Endothelial cell of umbilical vein (primary cell): ENCODE measurements around the gene ATP6V1F. TPM values are rescaled to one million over a fixed set of nuclear protein-coding genes. Genes with fewer than 3 reads are reported as not detected.

Experiments
- BruUV-seq: library from RNA; stranded (reverse); fragments of 400-500 nt; replicated peaks from 2 replicates; lab custom pipeline; 2021; lab: Mats Ljungman, UMichigan
- CTCF ChIA-PET: fragments of 300-600, 350-600 bp; sonication (Branson Sonifier 250); formaldehyde crosslinking; loops from one replicate; lab custom pipeline; 2021; ENCODE audit warnings: antibody characterized with exemption, inconsistent platforms; lab: Charles Lee
- POLR2A ChIA-PET: fragments of 300-600, 350-600 bp; sonication (Branson Sonifier 250); formaldehyde crosslinking; loops from one replicate; lab custom pipeline; 2021; ENCODE audit warnings: antibody characterized with exemption, inconsistent platforms; lab: Charles Lee
- DNase-seq: peaks from one replicate; pipeline ENCODE4 v3.0.0-alpha.2; 2011; ENCODE audit warnings: low read depth, low spot score
- FAIRE-seq: peaks from 2 replicates; lab custom pipeline; 2011; peaks lifted over from hg19 to GRCh38; lab: Jason Lieb, UNC
- H2AFZ ChIP-seq: 2 replicates; pipeline ENCODE4 v1.6.0; 2012; ENCODE audit warnings: low read depth, low read length, control low read depth, inconsistent platforms
- H3K27ac ChIP-seq: 2 replicates; pipeline ENCODE4 v1.5.1; 2011; ENCODE audit warnings: low read depth, mild to moderate bottlenecking, control low read depth, low read length, moderate library complexity; ENCODE audit not compliant: insufficient read depth
- H3K27me3 ChIP-seq, 2 experiments: 2 replicates each; pipeline versions ENCODE4 v1.6.0 to v1.6.1; 2011; ENCODE audit warnings: low read length in 2 of 2, mixed read lengths in 1 of 2; ENCODE audit not compliant: control insufficient read depth in 2 of 2, insufficient read depth in 2 of 2
- H3K36me3 ChIP-seq, 2 experiments: 2 replicates in 1 of 2; 3 replicates in 1 of 2; pipeline ENCODE4 v1.5.1; 2011; ENCODE audit warnings: low read length in 2 of 2, mild to moderate bottlenecking in 1 of 2, moderate library complexity in 1 of 2; ENCODE audit not compliant: control insufficient read depth in 2 of 2, insufficient read depth in 2 of 2; ENCODE audit errors: extremely low read depth in 1 of 2
- H3K4me1 ChIP-seq: 3 replicates; pipeline ENCODE4 v1.5.1; 2011; ENCODE audit warnings: mild to moderate bottlenecking, low read length; ENCODE audit not compliant: control insufficient read depth, insufficient read depth; ENCODE audit errors: extremely low read depth
- H3K4me2 ChIP-seq: 2 replicates; pipeline ENCODE4 v1.6.1; 2011; ENCODE audit warnings: low read length, control low read depth, mixed read lengths; ENCODE audit not compliant: insufficient read depth
- H3K4me3 ChIP-seq, 3 experiments: fragments of 200-600 bp in 1 of 3; sonication (generic), shearing (Covaris generic) in 1 of 3; replicated peaks in 1 of 3; 2 replicates each; pipeline ENCODE4 v1.5.1; 2011 to 2016; ENCODE audit warnings: control low read depth in 3 of 3, low read length in 3 of 3, mild to moderate bottlenecking in 2 of 3, inconsistent platforms in 1 of 3, low read depth in 1 of 3, moderate library complexity in 1 of 3; ENCODE audit not compliant: insufficient read depth in 1 of 3
- H3K79me2 ChIP-seq: 2 replicates; pipeline ENCODE4 v1.6.0; 2012; ENCODE audit warnings: low read length, inconsistent platforms; ENCODE audit not compliant: control insufficient read depth, insufficient read depth
- H3K9ac ChIP-seq: replicated peaks from 2 replicates; pipeline ENCODE3; 2011; ENCODE audit warnings: low read length, control low read depth; ENCODE audit not compliant: insufficient read depth; ENCODE audit errors: extremely low read depth
- H3K9me1 ChIP-seq: replicated peaks from 3 replicates; pipeline ENCODE4 v1.6.0; 2011; ENCODE audit warnings: mild to moderate bottlenecking, low read length; ENCODE audit not compliant: control insufficient read depth, insufficient read depth; ENCODE audit errors: extremely low read depth
- H3K9me3 ChIP-seq: replicated peaks from 2 replicates; pipeline ENCODE4 v1.5.1; 2012; ENCODE audit warnings: low read length, inconsistent platforms; ENCODE audit not compliant: control insufficient read depth, insufficient read depth
- H4K20me1 ChIP-seq: replicated peaks from 2 replicates; pipeline ENCODE3; 2011; ENCODE audit warnings: mild to moderate bottlenecking, low read length; ENCODE audit not compliant: control insufficient read depth, insufficient read depth; ENCODE audit errors: extremely low read depth
- CTCF ChIP-seq, 2 donors: IDR thresholded peaks; 1 replicate in 1 of 2; 2 replicates in 1 of 2; pipeline ENCODE4 v1.5.1; 2011; ENCODE audit warnings: low read length in 2 of 2, mild to moderate bottlenecking in 2 of 2, moderate library complexity in 2 of 2, control low read depth in 1 of 2, inconsistent platforms in 1 of 2, low read depth in 1 of 2; ENCODE audit not compliant: insufficient read depth in 1 of 2; ENCODE audit errors: extremely low read depth in 1 of 2
- EZH2 ChIP-seq: IDR thresholded peaks from 2 replicates; pipeline ENCODE4 v1.6.1; 2012; ENCODE audit warnings: borderline replicate concordance, low read depth, mild to moderate bottlenecking, moderate library complexity, low read length, inconsistent platforms; ENCODE audit not compliant: severe bottlenecking
- FOS ChIP-seq: IDR thresholded peaks from 2 replicates; pipeline ENCODE4 v1.6.1; 2011; ENCODE audit warnings: mild to moderate bottlenecking, low read length, moderate library complexity, borderline replicate concordance; ENCODE audit not compliant: insufficient read depth
- GATA2 ChIP-seq: IDR thresholded peaks from 2 replicates; pipeline ENCODE4 v1.7.0; 2011; ENCODE audit warnings: low read depth, mild to moderate bottlenecking, moderate library complexity, mixed read lengths, low read length; ENCODE audit not compliant: insufficient read length, insufficient read depth
- JUN ChIP-seq: IDR thresholded peaks from 2 replicates; pipeline ENCODE4 v1.6.1; 2011; ENCODE audit warnings: borderline replicate concordance, low read depth; ENCODE audit not compliant: insufficient read length, insufficient read depth
- MAX ChIP-seq: IDR thresholded peaks from 2 replicates; pipeline ENCODE4 v1.6.1; 2011; ENCODE audit not compliant: insufficient read depth, insufficient read length
- MYC ChIP-seq: IDR thresholded peaks from one replicate; pipeline ENCODE4 v1.6.1; 2011; ENCODE audit warnings: mild to moderate bottlenecking, low read depth, low read length
- POLR2A ChIP-seq: IDR thresholded peaks from 2 replicates; pipeline ENCODE4 v1.6.1; 2012; ENCODE audit warnings: low read depth, mild to moderate bottlenecking, control low read depth, low read length
- POLR2AphosphoS5 ChIP-seq: IDR thresholded peaks from 2 replicates; pipeline ENCODE4 v1.6.1; 2012; ENCODE audit warnings: low read depth, mild to moderate bottlenecking, control low read depth, low read length, moderate library complexity; ENCODE audit not compliant: insufficient read depth
- dilution Hi-C: fragments of 300-500 bp; cut with MboI; formaldehyde crosslinking; loops from one replicate; pipeline ENCODE4 v1.15.0; 2019; ENCODE audit warnings: low sequenced_read_pairs; ENCODE audit not compliant: extremely low pct_ligation_motif_present
- intact Hi-C: fragments of 100-400 bp; cut with micrococcal nuclease; formaldehyde crosslinking; loops from one replicate; pipeline ENCODE4 v1.10.0; 2022
- polyA plus RNA-seq, 4 experiments: library from polyadenylated mRNA; depleted of rRNA in 3 of 4; stranded (reverse) in 3 of 4; unstranded in 1 of 4; fragments of >200 nt; gene quantifications; 2 replicates each; pipeline versions ENCODE4 v1.2.1 to v1.2.3, GENCODE V29; 2011 to 2012; ENCODE audit warnings: missing spikeins in 1 of 4
- total RNA-seq: library from RNA; stranded (reverse); gene quantifications from 2 replicates; pipeline ENCODE4 v1.2.3, GENCODE V29; 2021

ATP6V1F gene
- total and polyA plus RNA-seq, 2 donors (not counting 3 experiments of a cell fraction or from before 2014, with no cell fraction given): 156 to 360 TPM

GRCh38 chr7:128836729-128837348 is 25.8 kb upstream of the ATP6V1F start:
- Histone ChIP-seq H3K27me3 (no peaks in the 10 kb centered on the region), H3K9ac (no peak overlapping the region), H3K4me2 (no peak overlapping the region), H3K36me3 (peaks cover 11 to 54% of the 10 kb centered on the region in 2 experiments), H4K20me1 (no peaks in the 10 kb centered on the region), H3K4me1 (peaks cover 18% of the 10 kb centered on the region), H3K9me3 (no peaks in the 10 kb centered on the region), H3K27ac (no peak overlapping the region), H3K4me3 (no peak overlapping the region), H3K9me1 (no peaks in the 10 kb centered on the region), H2AFZ (no peak overlapping the region), H3K79me2 (peaks cover 14% of the 10 kb centered on the region)
- CTCF ChIA-PET: no interaction called here
- DNase-seq (no peak), FAIRE-seq (no peak)
- TF ChIP-seq CTCF (IDR thresholded peaks at IDR 0.05; ENCODE audit: extremely low read depth in 1 of 2, insufficient read depth in 1 of 2, low read depth in 1 of 2, low read length in 2 of 2): no peak
- TF ChIP-seq EZH2: no peak
- no peak for TF ChIP-seq JUN
- TF ChIP-seq GATA2: no peak
- no peak for TF ChIP-seq POLR2AphosphoS5
- TF ChIP-seq FOS: no peak
- no peak for TF ChIP-seq MYC
- TF ChIP-seq MAX: no peak
- TF ChIP-seq POLR2A: no peak
- BruUV-seq: no TSS peak
- intact Hi-C loops (no loop called here), dilution Hi-C loops (no loop called here)
- POLR2A ChIA-PET: no interaction called here
